VCaP (cell line): ENCODE results near the gene PARPBP.
"Not testable (repeated sequence)": the region's sequence is repeated elsewhere in the genome, so short reads cannot be mapped to it uniquely, and the experiment has no call there.

Experiments used
- H3K27ac ChIP-seq: fragments of 450-650 bp; 2 replicates; pipeline ENCODE4 v1.5.1; 2017
- CTCF ChIP-seq: fragments of 450-650 bp; conservative IDR thresholded peaks from 2 replicates; pipeline ENCODE4 v1.5.1; 2017; ENCODE audit warnings: mild to moderate bottlenecking, moderate library complexity

PARPBP gene

GRCh38 chr12:102144221-102144620 lies 24.2 kb downstream of the PARPBP start:
- no peak overlapping the region for H3K27ac ChIP-seq
- no peak for TF ChIP-seq CTCF

GRCh38 chr12:102147062-102147587 lies 27.1 kb downstream of the PARPBP start:
- not testable (repeated sequence) for H3K27ac ChIP-seq

GRCh38 chr12:102155206-102155605 lies 35.2 kb downstream of the PARPBP start:
- H3K27ac ChIP-seq: not testable (repeated sequence)

GRCh38 chr12:102163383-102163782 lies 43.4 kb downstream of the PARPBP start:
- H3K27ac ChIP-seq: no peak overlapping the region
- TF ChIP-seq CTCF: no peak

- no peak overlapping the region for H3K27ac ChIP-seq
- TF ChIP-seq CTCF: no peak
Observed at GRCh38 chr12:102167821-102168604, 48.0 kb downstream of the PARPBP start.

- H3K27ac ChIP-seq: no peak overlapping the region
- TF ChIP-seq CTCF: peak; percentile 85
Observed at GRCh38 chr12:102169922-102170621, 50.1 kb downstream of the PARPBP start.

GRCh38 chr12:102171951-102172350 lies 52.0 kb downstream of the PARPBP start:
- H3K27ac ChIP-seq: no peak overlapping the region
- TF ChIP-seq CTCF: no peak

- no peak overlapping the region for H3K27ac ChIP-seq
- TF ChIP-seq CTCF: no peak
Observed at GRCh38 chr12:102172436-102172835, 52.5 kb downstream of the PARPBP start.
